HG03432 (cell line): ENCODE results near the gene RNFT2.

Source experiments
- ATAC-seq: cut with Tn5 transposase; IDR thresholded peaks from one replicate; pipeline ENCODE4 v1.9.1; 2021; ENCODE audit warnings: mild to moderate bottlenecking, moderate library complexity; ENCODE audit not compliant: unreplicated experiment

The RNFT2 gene

GRCh38 chr12:116820064-116820656 is 82.0 kb downstream of the RNFT2 start:
- ATAC-seq = no peak

- no peak for ATAC-seq
These were observed 83.2 kb downstream of the RNFT2 start for GRCh38 chr12:116821291-116821690.

GRCh38 chr12:116827432-116827831 is 89.3 kb downstream of the RNFT2 start:
- ATAC-seq = no peak

- no peak for ATAC-seq
These were observed 94.2 kb downstream of the RNFT2 start for GRCh38 chr12:116832353-116832752.

- no peak for ATAC-seq
These were observed 95.4 kb downstream of the RNFT2 start for GRCh38 chr12:116833474-116833873.

GRCh38 chr12:116835484-116835883 is 97.4 kb downstream of the RNFT2 start:
- no peak for ATAC-seq

- ATAC-seq = no peak
These were observed 99.0 kb downstream of the RNFT2 start for GRCh38 chr12:116837097-116837496.

GRCh38 chr12:116838365-116838764 is 100.2 kb downstream of the RNFT2 start:
- no peak for ATAC-seq

GRCh38 chr12:116839287-116839830 is 101.2 kb downstream of the RNFT2 start:
- ATAC-seq = no peak

- ATAC-seq = no peak
These were observed 105.0 kb downstream of the RNFT2 start for GRCh38 chr12:116843085-116843484.

GRCh38 chr12:116849216-116849615 is 111.1 kb downstream of the RNFT2 start:
- no peak for ATAC-seq

- ATAC-seq = no peak
These were observed 114.2 kb downstream of the RNFT2 start for GRCh38 chr12:116852303-116852702.

GRCh38 chr12:116853507-116853906 is 115.4 kb downstream of the RNFT2 start:
- no peak for ATAC-seq

GRCh38 chr12:116855744-116856470 is 117.8 kb downstream of the RNFT2 start:
- no peak for ATAC-seq

GRCh38 chr12:116856729-116857128 is 118.6 kb downstream of the RNFT2 start:
- ATAC-seq = no peak

GRCh38 chr12:116859079-116859478 is 121.0 kb downstream of the RNFT2 start:
- ATAC-seq = no peak

GRCh38 chr12:116860263-116860662 is 122.1 kb downstream of the RNFT2 start:
- no peak for ATAC-seq

- ATAC-seq = peak; percentile 88
These were observed 123.2 kb downstream of the RNFT2 start for GRCh38 chr12:116861320-116861719.

- no peak for ATAC-seq
These were observed 124.1 kb downstream of the RNFT2 start for GRCh38 chr12:116862167-116862566.

- no peak for ATAC-seq
These were observed 125.2 kb downstream of the RNFT2 start for GRCh38 chr12:116863275-116863767.

GRCh38 chr12:116864371-116865160 is 126.5 kb downstream of the RNFT2 start:
- ATAC-seq = no peak
